Stimulated activated CD8-positive, alpha-beta memory T cell treated with anti-CD3 and anti-CD28 coated beads, Interleukin-7, amount 100 ng/mL, for 48 hours (primary cell): ENCODE data around the gene SPACA9.

Experiments
- DNase-seq, 2 donors: peaks; one replicate each; pipeline ENCODE4 v3.0.0-alpha.2; 2020; ENCODE audit warnings: low read depth in 1 of 2; ENCODE audit errors: extremely low read depth in 1 of 2

SPACA9 gene

GRCh38 chr9:132935026-132935425, 56.3 kb downstream of the SPACA9 start:
- no peak for DNase-seq

GRCh38 chr9:132937463-132937901, 58.8 kb downstream of the SPACA9 start:
- no peak for DNase-seq

GRCh38 chr9:132939169-132939568, 60.5 kb downstream of the SPACA9 start:
- DNase-seq: no peak
